ENCODE measurements around the gene FNIP2.

GRCh38 chr4:158781963-158782362, 13.1 kb downstream of the FNIP2 start:
- TF ChIP-seq, protein P1, sequence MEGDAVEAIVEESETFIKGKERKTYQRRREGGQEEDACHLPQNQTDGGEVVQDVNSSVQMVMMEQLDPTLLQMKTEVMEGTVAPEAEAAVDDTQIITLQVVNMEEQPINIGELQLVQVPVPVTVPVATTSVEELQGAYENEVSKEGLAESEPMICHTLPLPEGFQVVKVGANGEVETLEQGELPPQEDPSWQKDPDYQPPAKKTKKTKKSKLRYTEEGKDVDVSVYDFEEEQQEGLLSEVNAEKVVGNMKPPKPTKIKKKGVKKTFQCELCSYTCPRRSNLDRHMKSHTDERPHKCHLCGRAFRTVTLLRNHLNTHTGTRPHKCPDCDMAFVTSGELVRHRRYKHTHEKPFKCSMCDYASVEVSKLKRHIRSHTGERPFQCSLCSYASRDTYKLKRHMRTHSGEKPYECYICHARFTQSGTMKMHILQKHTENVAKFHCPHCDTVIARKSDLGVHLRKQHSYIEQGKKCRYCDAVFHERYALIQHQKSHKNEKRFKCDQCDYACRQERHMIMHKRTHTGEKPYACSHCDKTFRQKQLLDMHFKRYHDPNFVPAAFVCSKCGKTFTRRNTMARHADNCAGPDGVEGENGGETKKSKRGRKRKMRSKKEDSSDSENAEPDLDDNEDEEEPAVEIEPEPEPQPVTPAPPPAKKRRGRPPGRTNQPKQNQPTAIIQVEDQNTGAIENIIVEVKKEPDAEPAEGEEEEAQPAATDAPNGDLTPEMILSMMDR (IDR thresholded peaks at IDR 0.05; ENCODE audit: borderline replicate concordance, extremely low read depth, low read length, poor library complexity, severe bottlenecking): no peak
- no peak for TF ChIP-seq EZH2 (IDR thresholded peaks at IDR 0.05; ENCODE audit: borderline replicate concordance, low read depth, low read length, severe bottlenecking)
